Ramos (cell line): ENCODE data around the gene UXS1.

Experiments used
- in situ Hi-C: fragments of 300-500 bp; cut with MboI; formaldehyde crosslinking; loops from one replicate; pipeline ENCODE4 v1.14.3; 2022; ENCODE audit warnings: low sequenced_read_pairs; ENCODE audit not compliant: unreplicated experiment

Gene UXS1

DNA sequence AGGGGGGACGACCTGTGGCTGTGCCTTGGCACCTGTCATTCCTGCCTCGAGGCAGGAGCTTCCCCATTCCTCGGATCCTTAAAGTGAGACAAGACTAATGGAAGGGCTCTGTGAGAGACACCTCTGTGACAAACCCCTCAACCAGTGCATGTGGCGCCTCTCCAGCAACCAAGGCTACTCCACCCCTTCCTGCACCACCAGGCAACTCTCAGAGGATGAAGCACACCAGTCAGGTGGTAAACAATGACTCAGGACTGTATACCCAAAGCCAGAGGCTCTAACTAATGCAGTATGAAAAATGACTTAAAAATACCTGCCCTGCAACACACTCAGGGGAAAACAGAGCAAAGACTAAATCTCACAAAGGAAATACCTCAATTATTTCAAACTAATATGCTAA, 136.9 kb downstream of the UXS1 start:
- in situ Hi-C loops: no loop called here

DNA sequence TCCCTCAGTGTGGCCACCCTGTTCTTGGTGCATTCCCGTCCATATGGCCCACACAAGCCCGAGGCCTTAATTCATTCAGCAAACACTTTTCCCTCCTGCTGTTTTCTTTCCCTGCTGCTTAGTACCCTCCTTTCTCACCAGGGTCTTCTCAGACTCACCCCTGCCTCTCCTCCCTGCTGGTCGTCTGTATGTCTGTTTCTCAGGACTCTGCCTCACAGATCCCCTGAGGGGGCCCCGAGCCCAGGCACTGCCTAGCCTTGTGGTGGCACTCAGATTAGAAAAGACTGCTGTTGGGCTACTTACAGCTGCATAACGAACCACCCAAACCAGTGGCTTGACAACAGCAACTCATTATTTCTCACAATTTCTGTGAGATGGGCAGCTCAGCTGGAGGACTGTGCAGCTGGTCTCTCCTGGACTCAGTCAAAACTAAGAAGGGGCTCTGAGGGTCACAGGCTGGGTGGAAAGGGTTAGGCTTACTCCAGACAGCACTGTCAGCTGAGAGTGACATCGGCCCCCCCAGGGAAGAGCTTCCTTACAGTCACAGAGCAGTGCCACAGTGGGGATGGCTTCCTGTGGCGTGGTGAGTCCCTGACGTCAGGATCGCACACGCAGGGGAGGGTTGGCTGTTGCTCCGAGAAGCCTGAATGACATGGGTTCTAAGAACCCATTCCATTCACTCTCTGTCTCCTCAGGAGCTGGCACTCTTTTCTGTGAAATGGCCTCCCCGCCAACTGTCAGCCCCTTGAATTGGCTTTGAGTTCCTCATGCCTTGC, 139.0 kb downstream of the UXS1 start:
- in situ Hi-C loops: no loop called here

DNA sequence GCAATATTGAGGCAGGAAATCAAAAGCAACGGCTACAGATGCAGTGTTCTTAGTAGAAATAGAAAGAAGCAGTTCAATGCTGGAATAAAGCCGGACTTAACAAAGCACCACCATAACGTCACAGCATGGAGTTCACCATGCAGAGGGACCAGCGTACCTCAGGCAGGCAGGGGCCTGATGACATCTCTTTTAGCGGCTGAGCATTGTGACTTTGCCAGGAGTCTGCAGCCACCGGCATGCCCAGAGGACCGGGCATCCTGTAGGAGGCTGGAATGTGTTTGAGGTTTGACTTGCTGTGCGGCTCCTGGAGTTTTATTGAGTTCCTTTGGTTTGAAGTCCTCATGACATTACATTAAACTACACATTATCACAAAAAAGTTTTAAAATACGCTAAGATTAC, 139.8 kb downstream of the UXS1 start:
- in situ Hi-C loops: no loop called here

DNA sequence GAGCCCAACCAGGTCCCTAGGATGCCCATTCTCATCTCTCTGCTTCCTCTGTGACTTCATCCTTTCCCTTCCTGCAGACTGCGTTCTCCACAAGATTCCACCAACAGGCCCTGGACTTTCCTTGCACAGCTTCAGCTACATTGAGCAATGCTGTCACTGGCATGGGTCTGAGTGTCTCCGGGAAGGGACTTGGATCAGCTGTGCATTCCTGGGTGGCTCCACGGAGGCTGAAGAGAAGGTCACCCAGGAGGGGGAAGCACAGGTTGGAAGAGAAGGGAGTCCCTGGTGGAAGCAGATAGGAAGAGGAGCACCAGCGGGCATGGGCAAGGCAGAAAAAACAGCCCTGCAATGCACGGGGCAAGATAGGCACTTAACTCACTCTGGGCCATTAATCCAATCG, 140.5 kb downstream of the UXS1 start:
- in situ Hi-C loops: no loop called here

DNA sequence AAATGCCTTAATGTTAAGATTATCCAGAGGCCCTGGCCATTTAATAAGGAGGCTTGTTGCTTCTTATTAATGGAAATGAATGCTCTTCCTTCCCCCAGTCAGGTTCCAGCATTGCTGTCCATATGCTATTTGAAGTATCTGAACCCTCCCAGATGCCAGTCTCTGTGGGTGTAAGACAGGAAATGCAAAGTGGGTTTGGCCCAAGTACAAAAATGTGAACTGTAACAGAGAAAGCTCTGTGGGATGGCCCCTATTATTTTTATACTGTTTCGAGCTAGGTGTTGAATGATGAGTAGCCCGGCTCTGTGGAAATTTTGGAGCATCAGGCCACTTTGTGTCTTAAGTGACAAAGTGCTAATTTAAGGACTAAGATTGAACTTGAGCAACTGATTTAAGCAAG, 141.0 kb downstream of the UXS1 start:
- in situ Hi-C loops: no loop called here

DNA sequence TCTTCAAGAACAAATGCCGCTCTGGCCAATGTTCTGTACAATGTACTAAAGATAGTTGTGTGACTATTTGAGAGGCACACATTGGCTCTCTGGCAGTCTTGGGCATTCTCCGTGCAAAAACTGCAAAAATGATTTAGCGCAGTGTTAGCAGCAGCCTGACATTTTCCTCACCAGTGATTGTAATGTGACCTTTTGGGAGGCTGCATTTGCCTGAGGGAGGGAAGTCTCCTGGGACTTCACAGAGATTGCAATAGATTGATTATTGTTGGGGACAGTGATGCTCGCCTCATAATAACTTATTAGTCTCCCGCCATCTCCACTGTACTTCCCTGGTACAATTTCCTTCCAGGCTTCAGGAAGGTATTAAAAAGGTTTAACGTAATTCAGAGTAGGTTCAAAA, 149.2 kb downstream of the UXS1 start:
- in situ Hi-C loops: no loop called here

DNA sequence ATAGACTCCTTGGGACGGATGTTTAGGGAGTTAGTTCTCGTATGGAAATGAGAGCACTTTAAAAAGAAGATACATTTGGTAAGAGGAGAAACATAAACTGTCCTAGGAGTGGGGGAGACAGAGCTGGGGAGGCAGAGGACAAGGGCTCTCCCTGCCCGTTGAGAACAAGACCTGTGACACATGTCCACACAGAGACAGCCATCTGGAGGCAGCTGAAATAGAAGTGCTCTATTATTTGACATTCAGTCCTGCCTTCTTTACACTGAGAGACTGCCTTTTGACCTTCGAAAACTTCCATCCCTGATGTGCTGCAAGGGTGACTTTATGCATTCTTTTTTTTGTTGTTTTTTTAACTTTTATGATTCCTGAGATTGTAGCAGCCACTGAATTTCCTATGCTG, 150.1 kb downstream of the UXS1 start:
- in situ Hi-C loops: no loop called here
